ENCODE measurements around the gene OR2D2.
"Not testable (repeated sequence)": the region's sequence is repeated elsewhere in the genome, so short reads cannot be mapped to it uniquely, and the experiment has no call there.

Gene OR2D2

DNA sequence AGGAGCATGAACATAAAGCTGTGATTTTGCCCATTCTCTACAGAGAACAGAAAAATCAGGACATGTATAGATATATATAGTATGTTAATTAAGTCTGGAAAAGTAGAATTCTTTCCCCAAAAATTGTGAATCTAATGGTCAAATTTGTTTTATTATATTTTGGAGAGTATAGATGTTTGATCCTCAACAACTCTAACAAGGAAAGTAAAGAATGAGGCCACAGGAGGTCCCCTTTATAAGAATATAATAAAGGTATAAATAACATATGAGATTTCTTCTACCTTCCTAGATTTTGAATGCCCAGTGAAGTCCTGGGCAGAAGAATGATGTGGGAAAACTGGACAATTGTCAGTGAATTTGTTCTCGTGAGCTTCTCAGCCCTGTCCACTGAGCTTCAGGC is 16.0 kb downstream of the OR2D2 start, which contains the start of gene OR10A4:
Gene OR10A4 (plus strand): TSS at position 301 of the 400 bp plus-strand sequence. CDS start 23 bp downstream, at position 324.
- no peak for DNase-seq

DNA sequence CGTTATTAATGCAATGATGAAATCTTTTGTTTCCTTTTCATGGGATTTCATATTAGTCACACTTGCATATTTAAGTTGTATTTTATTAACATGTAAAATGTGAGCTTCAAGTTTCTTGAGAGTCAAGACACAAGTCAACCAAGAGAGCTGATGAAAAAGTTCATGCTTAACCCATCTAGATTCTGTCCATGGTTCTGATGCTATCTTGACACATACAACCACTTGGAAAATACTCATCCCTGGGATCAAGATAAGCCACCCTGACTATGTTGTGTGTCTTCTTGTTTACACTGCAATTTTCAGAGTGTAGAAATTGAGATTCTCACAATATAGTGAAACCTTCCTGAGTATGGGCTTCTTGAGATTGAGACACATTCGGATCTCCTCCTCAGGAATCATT is 16.5 kb downstream of the OR2D2 start:
- DNase-seq = no peak

DNA sequence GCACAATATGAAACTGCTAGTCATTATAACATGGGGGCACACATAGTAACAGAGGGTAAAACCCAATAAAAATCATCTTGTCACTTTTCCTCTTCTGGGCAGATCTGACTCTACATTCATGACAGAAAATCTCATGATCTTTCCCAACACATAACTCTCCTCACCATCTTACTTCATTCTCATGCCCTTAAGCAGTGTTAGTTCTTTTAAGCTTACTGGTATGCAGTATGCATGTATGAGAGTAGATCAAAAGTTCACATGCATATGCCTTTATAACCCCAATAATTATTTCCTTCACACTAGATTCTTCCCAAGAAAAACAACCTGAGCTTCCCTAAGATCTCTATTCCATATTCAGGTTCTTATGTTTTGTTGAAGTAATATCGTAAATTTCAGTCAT is 21.0 kb downstream of the OR2D2 start:
- no peak for DNase-seq

GRCh38 chr11:6864438-6864837 is 27.9 kb downstream of the OR2D2 start:
- DNase-seq = no peak

DNA sequence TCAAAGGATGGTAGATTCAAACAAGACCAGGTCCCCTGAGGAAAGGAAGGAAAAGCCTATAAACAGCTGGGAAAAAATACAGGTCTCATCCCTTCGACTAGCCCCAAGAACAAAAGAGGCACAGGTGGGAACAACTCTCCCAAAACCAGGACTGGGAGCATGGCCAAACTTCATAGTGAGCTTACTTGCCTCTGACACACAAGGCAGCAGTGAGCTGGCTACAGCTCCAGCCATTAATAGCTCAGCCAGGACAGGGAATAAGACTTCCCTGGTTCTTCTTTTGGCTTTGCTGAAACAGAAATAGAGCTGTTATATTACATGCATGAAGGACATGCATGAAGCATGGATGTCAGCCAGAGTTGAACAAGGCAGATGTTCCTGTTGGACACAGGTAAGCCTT is 29.3 kb downstream of the OR2D2 start, which contains the start of gene OR10A2:
Gene OR10A2 (plus strand): TSS at position 97 of the 400 bp plus-strand sequence. CDS start 6,698 bp downstream, outside the sequence.
- no peak for DNase-seq

GRCh38 chr11:6856871-6857270 is 35.4 kb downstream of the OR2D2 start:
- no peak for DNase-seq

DNA sequence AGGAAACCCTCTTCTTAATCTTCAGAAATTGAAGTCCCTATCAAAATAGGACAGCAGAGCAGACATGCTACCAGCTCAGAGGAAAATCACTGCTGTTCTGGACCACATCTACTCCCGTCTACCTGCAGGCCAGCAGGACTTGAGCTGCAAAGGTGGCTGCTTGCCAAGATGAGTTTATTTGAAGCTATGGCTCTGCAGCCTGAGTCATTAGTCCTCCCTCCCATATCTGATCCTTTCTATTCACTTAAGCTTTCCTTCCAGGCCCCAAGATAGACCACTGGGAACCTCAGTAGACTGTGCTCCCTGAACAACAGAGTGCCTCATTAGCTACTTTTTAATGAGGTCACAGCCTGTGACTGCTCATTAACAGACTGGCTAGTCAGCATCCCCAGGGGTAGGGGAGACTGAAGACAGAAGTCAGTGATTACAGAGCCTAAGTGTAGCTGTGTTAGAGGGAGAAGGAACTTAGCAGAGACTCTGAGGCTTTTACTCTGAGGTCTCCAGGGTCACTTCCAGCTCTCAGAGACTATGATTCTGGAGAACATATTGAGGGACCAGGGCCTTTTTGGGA is 36.2 kb downstream of the OR2D2 start:
- no peak for DNase-seq

- not testable (repeated sequence) for DNase-seq
Measured at GRCh38 chr11:6854801-6855200, 37.5 kb downstream of the OR2D2 start.

DNA sequence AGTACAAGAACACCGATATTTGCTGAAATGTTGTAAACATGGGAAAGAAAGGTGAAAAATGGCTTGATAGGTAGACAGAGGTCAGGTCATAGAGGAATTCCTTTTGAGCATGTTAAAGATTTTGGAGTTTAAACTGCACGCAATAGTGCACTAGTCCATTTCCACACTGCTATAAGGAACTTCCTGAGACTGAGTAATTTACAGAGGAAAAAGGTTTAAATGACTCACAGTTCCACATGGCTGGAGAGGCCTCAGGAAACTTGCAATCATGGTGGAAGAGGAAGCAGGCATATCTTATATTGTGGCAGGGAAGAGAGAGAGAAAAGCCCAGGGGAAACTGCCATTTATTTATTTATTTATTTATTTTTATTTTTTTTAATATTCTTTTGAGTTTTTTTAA is 41.8 kb downstream of the OR2D2 start:
- no peak for DNase-seq

- no peak for DNase-seq
Measured at GRCh38 chr11:6845383-6845782, 46.9 kb downstream of the OR2D2 start, which contains the start of gene OR10A5. Gene OR10A5 (plus strand): TSS chr11:6845683. CDS start chr11:6845683, 0 bp downstream.

GRCh38 chr11:6844356-6844755 is 47.9 kb downstream of the OR2D2 start:
- DNase-seq = no peak

DNA sequence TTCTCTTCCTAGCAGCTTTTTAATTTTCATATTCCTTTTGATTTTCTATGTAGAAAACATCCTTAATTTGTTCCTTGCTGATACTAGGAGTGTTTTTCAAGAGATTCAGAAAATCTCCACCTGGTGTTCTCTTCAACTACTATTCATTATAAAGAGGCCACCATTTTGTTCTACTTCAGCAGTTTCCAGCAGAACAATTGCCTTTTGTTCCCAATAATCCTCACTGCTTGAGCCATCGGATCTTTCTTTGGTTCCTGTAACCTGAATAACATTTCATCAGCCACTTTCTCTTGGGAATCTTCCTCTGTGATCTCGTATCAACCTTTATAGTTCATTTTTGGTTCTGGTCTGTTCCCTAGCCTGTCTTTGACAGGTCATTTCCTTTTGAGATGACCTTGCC is 48.6 kb downstream of the OR2D2 start:
- no peak for DNase-seq

GRCh38 chr11:6841694-6842093 is 50.6 kb downstream of the OR2D2 start:
- DNase-seq = no peak
